Ammon's horn (tissue), 1 donor: ENCODE measurements around the gene TRAPPC11.

Experiments
- DNase-seq: peaks from one replicate; pipeline ENCODE4 v3.0.0-alpha.2; 2016; ENCODE audit warnings: low spot score

TRAPPC11 gene

DNA sequence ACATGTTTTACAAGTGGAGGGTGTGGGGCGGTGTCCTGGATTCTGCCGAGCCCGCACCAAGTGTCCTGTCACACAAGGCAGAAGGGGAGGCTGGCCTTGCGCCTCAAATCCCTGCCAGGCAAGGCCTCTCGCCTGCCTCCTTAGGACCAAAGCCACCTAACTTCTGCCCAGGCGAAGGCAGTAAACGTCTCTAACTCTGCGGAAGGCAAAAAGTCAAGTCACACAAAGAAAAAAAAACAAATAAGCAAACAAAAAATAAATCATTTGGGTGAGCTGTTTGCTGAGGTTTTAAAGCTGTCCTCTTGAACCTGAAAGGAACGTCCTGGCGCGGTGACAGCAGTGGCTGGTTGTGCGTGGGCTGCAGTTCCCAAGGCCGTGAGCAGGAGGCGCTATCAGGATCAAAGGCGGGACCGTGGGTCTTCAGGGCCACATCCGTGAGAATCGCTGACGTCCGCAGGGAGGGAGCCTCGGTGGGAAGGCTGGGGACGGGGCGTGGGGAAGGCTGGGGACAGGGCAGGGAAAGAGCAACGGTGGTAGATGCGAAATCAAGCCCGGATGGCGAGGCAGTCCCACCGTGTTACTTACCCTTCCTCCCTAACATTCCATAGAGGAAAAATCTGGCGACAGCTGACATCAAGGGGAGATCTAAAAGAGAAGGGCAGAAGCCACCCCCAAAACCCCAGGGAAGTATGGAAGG lies 99.1 kb downstream of the TRAPPC11 start:
- no peak for DNase-seq

GRCh38 chr4:183758758-183759447 lies 99.8 kb downstream of the TRAPPC11 start:
- no peak for DNase-seq

- no peak for DNase-seq
Observed at GRCh38 chr4:183760326-183760725, 101.2 kb downstream of the TRAPPC11 start.
